ENCODE data around the gene ZFAND5.

ZFAND5 gene

DNA sequence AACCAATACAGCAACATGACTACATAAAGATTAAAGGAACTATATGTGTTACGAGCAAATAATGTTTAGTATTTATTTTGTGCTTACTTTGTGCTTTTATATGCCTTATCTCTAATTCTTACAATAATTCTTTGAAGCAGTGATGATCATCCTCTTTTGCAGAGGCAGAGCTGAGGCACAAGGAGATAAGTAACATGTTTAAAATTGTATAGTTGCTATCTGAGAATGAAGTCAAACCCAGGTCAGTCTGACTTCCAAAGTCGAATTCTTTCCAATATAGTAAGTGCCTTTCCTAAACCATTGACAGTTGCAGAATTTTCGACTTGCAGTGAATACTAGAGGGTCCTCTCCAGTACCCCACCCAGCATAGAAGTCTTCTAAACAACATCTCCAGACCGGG is 12.0 kb upstream of the ZFAND5 start:
- Histone ChIP-seq H3K4me3 (ENCODE audit: low read length) (no peak overlapping the region), H3K27ac (ENCODE audit: low read length) (no peak overlapping the region), H3K4me2 (ENCODE audit: low read depth, low read length) (no peak overlapping the region), H3F3A (ENCODE audit: insufficient read depth, low read length) (no peaks in the 10 kb centered on the region), H3K9me2 (replicated peaks; ENCODE audit: insufficient read depth, low read length) (no peaks in the 10 kb centered on the region), H3K9me3 (replicated peaks; ENCODE audit: insufficient read depth, low read length) (no peaks in the 10 kb centered on the region), H3K27me3 (replicated peaks; ENCODE audit: insufficient read depth, low read length) (no peaks in the 10 kb centered on the region), H2AFZ (ENCODE audit: low read length) (no peak overlapping the region), H4K20me1 (ENCODE audit: insufficient read depth, low read length) (no peaks in the 10 kb centered on the region), H3K79me2 (ENCODE audit: low read length) (no peaks in the 10 kb centered on the region), H3K4me1 (ENCODE audit: low read length) (no peaks in the 10 kb centered on the region), H3K36me3 (replicated peaks; ENCODE audit: insufficient read depth, low read length) (no peaks in the 10 kb centered on the region), H3K9ac (ENCODE audit: low read length) (no peak overlapping the region)
- no peak for DNase-seq
- no peak for TF ChIP-seq EZH2 (optimal IDR thresholded peaks at IDR 0.05; ENCODE audit: low read depth, low read length)
- TF ChIP-seq, protein P1, sequence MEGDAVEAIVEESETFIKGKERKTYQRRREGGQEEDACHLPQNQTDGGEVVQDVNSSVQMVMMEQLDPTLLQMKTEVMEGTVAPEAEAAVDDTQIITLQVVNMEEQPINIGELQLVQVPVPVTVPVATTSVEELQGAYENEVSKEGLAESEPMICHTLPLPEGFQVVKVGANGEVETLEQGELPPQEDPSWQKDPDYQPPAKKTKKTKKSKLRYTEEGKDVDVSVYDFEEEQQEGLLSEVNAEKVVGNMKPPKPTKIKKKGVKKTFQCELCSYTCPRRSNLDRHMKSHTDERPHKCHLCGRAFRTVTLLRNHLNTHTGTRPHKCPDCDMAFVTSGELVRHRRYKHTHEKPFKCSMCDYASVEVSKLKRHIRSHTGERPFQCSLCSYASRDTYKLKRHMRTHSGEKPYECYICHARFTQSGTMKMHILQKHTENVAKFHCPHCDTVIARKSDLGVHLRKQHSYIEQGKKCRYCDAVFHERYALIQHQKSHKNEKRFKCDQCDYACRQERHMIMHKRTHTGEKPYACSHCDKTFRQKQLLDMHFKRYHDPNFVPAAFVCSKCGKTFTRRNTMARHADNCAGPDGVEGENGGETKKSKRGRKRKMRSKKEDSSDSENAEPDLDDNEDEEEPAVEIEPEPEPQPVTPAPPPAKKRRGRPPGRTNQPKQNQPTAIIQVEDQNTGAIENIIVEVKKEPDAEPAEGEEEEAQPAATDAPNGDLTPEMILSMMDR (IDR thresholded peaks at IDR 0.05; ENCODE audit: low read length): no peak
- no peak for TF ChIP-seq EZH2phosphoT487 (IDR thresholded peaks at IDR 0.05; ENCODE audit: low read length)

DNA sequence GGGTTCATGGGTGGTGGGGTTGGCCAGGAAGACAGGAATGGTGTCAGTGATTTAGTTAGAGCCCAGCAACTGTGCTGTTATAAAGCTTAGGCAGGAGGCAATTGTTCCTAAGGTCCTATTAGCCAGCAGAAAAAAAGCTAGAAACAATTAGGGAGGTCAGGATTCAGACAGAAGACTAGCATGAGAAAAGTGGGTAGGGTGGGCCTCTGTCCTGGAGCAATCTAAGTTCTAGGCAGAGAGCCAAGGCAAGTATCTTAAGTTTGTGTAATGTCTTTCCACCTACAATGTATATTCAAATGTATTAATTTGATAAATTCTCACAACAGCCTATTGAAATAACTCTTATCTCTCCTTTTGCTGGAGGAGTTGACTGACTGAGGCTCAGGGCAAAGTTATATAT is 6.1 kb upstream of the ZFAND5 start:
- no peaks in the 10 kb centered on the region for H3K27me3 ChIP-seq (replicated peaks; ENCODE audit: insufficient read depth, low read length)
- H3K9me3 ChIP-seq (replicated peaks; ENCODE audit: insufficient read depth, low read length): no peaks in the 10 kb centered on the region
- H3K9ac ChIP-seq (ENCODE audit: low read length): no peak overlapping the region
- no peak overlapping the region for H3K27ac ChIP-seq (ENCODE audit: low read length)
- no peak for TF ChIP-seq EZH2 (optimal IDR thresholded peaks at IDR 0.05; ENCODE audit: low read depth, low read length)
- no peak for TF ChIP-seq EZH2phosphoT487 (IDR thresholded peaks at IDR 0.05; ENCODE audit: low read length)
- TF ChIP-seq, protein P1 (IDR thresholded peaks at IDR 0.05; ENCODE audit: low read length): no peak
- no peak overlapping the region for H3K4me3 ChIP-seq (ENCODE audit: low read length)
- H3K4me1 ChIP-seq (ENCODE audit: low read length): no peaks in the 10 kb centered on the region
- no peak overlapping the region for H3K4me2 ChIP-seq (ENCODE audit: low read depth, low read length)
- DNase-seq: no peak
- no peaks in the 10 kb centered on the region for H3K9me2 ChIP-seq (replicated peaks; ENCODE audit: insufficient read depth, low read length)
- H3K36me3 ChIP-seq (replicated peaks; ENCODE audit: insufficient read depth, low read length): no peaks in the 10 kb centered on the region
- H3K79me2 ChIP-seq (ENCODE audit: low read length): no peaks in the 10 kb centered on the region
- H3F3A ChIP-seq (ENCODE audit: insufficient read depth, low read length): no peaks in the 10 kb centered on the region
- H4K20me1 ChIP-seq (ENCODE audit: insufficient read depth, low read length): no peaks in the 10 kb centered on the region
- no peak overlapping the region for H2AFZ ChIP-seq (ENCODE audit: low read length)

DNA sequence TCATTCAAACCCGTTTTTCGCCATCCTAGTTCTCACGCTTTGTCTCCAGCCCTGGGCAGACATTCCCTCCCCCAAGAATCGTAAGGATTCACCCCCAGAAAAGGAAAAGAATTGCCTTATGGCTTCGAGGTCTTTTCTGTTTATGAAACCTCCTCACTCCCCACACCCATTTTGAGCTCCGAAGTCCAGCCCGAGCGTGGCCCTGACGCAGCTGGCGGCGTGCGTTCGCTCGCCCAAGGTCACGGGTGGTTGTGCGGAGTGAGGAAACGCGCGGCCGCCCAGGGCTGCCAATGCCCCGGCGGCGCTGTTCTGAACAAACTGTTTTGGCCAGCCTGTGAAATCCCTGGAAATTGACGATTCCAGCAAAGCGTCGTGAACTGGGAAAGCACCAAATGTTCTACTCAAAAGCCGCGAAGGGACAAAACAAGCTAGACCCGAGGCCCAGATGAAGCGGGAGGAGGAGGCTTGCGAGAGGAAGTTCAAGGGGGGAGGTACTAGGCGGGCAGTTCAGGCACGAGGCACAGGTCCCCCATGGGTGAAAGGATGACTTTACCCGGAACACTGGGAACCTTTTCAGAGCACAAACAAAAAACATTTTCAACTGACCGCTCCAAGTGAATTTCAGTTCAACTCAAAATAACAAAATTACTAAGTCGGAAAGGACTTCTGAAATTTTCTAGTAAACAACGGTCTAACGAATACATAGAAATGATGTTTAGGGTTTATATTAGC is 683 bp upstream of the ZFAND5 start:
- Histone ChIP-seq H3F3A (ENCODE audit: insufficient read depth, low read length) (peaks cover 30% of the 10 kb centered on the region), H3K4me3 (ENCODE audit: low read length) (peak overlapping the region; percentile 94), H2AFZ (ENCODE audit: low read length) (peak overlapping the region; percentile 77), H3K9me3 (replicated peaks; ENCODE audit: insufficient read depth, low read length) (no peaks in the 10 kb centered on the region), H3K9me2 (replicated peaks; ENCODE audit: insufficient read depth, low read length) (no peaks in the 10 kb centered on the region), H3K79me2 (ENCODE audit: low read length) (peaks cover 44% of the 10 kb centered on the region), H3K9ac (ENCODE audit: low read length) (peak overlapping the region; percentile 98), H3K4me2 (ENCODE audit: low read depth, low read length) (peak overlapping the region; percentile 95), H3K4me1 (ENCODE audit: low read length) (peaks cover 17% of the 10 kb centered on the region), H4K20me1 (ENCODE audit: insufficient read depth, low read length) (peaks cover 19% of the 10 kb centered on the region), H3K27me3 (replicated peaks; ENCODE audit: insufficient read depth, low read length) (no peaks in the 10 kb centered on the region), H3K36me3 (replicated peaks; ENCODE audit: insufficient read depth, low read length) (no peaks in the 10 kb centered on the region; the same call in 1 of the 2 replicates), H3K27ac (ENCODE audit: low read length) (peak overlapping the region; percentile 97)
- DNase-seq: peak; percentile 59
- TF ChIP-seq, protein P1 (IDR thresholded peaks at IDR 0.05; ENCODE audit: low read length): peak; percentile 5; the same call in 1 of the 2 replicates
- TF ChIP-seq EZH2 (optimal IDR thresholded peaks at IDR 0.05; ENCODE audit: low read depth, low read length) (no peak), EZH2phosphoT487 (IDR thresholded peaks at IDR 0.05; ENCODE audit: low read length) (no peak)
